ENCODE results near the gene EMD.
"Not testable (repeated sequence)": the region's sequence is repeated elsewhere in the genome, so short reads cannot be mapped to it uniquely, and the experiment has no call there.

Gene EMD

DNA sequence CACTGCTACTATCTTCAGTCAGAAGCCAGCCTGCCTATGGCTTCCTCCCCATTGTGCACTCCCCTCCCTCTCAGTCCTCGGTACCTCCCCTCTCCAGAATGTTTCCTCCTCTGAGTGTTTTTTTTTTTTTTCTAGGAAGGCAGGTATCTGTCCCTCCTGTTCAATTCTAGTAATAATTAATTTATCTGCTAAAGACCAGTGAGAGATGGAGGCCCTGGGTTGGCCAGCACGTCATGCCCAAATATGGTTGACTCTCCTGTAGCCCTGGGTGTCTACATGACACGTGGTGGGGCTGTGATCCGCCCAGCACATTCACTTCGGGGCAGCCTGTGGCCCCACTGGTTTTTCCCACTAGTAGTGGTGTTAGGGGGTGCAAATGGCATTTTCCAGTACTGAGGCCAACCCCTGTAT is 6.5 kb upstream of the EMD start:
- DNase-seq: no peak

DNA sequence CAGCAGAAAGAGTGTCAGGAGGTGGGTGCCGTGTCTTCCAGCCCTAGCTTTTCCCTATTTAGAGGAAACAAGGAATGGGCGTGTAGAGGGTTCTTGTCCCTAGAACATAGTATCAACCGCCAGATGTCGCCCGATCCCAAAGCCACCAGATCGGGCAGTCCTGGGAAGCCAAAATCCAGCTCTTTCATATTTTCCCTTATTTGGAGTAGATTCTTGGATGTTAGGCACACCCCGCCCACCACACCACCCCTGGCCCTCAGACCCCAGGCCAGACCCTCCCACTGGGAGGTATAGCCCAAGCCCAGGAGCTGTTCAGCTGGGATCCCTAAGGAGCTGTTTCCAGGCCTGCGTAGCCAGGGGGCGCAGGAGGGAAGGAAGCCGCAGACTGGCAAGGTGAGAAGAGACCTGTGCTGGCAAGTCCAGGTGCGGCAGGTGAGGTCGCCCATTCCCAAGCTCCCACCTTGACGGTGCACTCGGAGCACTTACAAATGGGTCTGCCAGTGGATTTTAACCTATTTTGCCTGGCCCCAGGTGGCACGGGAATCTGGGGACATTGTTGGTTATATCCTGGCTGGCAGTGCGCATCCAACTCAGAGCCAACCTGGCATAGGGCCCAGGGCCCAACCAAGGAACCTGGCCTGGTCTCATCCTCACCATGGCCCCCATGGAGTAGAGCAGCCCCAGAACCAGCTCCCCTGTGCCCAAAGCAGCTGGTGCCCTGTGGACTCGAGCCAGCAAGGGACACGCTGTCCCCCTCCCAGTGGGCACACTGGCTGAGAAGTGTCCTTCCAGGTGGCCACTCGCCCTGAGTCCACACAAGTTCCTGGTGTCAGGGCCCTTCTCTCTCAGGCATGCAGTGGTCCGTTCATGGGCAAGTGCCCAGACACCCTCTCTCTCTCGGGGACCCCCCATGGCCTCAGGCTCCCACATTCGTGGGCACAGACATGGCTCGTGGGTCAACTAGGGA is 5.5 kb upstream of the EMD start:
- no peak for DNase-seq

DNA sequence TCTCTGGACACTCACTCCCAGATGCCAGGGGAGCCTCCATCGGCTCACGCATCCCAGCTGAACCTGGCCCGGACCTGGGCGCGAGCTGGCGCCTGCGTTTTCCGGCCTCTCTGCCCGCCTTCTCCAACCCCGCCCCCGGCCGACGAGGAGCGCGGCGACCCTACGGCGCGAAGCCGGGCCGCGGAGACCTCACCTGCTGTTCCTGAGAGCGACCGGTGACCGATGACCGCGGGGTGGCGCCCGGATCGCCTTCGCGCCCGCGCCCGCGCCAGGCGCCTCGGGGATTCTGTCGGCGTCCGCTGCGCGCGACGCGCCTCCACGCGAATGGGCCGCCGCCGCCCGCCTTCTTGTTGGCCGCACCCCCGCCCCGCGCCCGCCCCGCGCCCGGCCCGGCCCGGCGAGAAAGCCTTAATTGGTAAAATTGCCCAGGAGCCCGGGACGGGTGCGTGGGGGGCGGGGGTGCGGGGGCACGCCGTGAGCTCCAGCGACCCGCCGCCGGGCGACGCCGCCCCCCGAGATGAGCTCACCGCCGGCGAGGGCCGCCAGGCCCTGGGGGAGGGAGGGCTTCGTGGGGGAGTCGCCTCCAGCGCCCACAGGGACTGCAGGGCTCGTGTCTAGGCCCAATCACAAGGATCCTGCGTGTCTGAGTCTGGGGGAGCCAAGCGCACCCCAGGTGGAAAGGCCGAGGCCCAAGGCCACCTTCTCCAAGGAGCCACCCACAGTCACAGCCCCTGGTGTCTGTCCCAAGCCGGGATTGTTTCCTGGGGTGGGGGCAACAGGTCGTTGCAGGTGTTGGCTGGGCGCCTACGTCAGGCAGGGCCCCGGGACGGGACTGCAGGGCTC is 4.6 kb upstream of the EMD start, which contains the start of gene FLNA:
FLNA (minus strand) TSS at position 322 of the 843 bp plus-strand sequence. CDS start 3,389 bp downstream, outside the sequence.
- DNase-seq: no peak

DNA sequence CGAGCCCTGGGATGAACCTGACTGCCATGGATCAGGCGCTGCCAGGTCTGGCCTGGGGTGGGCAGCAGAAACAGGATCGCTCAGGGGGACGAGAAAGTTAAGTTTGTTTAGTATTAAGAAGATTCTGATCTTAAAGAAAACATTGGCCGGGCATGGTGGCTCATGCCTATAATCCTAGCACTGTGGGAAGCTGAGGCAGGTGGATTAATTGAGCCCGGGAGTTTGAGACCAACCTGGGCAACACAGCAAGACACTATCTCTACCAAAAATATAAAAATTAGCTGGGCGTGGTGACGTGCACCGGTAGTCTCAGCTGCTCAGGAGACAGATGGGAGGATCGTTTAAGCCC is 4.0 kb upstream of the EMD start:
- DNase-seq: no peak

DNA sequence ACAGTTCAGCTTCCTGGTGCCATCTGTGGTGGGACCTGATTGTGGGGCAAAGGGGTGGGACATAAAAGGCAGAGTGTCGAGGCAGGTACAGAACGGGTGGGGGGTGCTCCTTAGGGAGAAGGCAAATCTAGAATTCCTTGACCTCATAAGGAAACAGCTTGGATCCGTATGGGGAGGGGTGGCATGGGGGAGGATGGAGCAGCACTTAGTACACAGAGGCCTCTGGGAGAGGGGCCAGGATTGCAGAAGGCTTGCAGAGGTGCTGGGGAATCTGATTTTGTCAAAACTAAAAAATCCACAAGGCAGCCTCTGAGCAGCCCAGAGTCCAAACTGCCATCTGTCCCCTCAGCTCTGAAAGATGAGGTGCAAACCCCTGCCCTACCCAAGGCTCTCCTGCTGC is 2.3 kb upstream of the EMD start:
- no peak for DNase-seq

DNA sequence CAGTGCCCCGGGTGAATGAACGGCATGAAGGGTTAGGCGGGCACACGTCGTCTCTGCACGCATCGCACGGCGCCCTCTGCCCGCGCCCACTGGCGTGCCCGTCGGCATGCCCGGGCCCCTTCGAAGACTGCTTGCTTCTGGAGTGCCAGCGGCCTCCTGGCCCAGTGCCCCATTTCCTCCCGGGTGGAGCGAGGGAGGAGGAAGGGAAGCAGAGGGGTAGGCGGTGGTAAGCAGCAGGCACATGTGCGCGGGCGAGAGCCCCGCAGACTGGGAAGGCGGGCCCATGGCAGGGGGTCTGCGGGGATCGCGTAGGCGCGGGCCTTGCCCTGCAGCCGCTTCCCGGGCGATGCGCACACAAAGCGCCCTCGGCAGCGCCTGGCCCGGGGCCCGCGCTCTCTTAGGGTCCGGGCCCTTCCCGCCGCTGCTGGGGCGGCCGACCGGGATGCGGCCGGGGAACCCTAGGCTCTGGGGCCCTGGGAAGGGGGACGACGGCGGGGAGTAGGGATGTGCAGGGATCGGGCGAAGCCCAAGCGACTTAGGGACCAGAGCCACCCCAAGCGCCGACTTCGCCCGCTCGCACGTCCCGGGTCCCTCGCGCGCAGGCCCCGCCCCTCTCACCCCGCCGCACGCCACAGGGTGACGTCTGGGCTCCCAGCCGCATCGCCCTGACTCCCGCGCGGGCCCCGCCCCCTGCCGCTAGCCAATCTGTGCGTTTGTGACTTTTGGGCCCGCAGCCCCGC is 866 bp upstream of the EMD start:
- DNase-seq: no peak

DNA sequence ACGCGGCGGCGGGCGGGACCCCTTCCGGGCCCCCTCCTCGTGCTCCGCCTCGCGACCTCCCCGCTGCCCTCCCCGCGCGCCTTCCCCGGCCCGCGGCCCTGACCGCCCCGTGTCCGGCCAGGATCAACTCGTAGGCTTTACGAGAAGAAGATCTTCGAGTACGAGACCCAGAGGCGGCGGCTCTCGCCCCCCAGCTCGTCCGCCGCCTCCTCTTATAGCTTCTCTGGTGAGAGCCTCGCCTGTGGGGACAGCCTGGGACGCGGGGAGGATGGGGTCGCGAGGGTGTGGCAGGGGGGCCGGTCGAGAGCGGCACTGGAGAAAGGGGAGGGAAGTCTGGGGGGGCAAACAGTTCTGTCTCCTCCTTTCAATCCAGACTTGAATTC is 465 bp downstream of the EMD start:
- no peak for DNase-seq

DNA sequence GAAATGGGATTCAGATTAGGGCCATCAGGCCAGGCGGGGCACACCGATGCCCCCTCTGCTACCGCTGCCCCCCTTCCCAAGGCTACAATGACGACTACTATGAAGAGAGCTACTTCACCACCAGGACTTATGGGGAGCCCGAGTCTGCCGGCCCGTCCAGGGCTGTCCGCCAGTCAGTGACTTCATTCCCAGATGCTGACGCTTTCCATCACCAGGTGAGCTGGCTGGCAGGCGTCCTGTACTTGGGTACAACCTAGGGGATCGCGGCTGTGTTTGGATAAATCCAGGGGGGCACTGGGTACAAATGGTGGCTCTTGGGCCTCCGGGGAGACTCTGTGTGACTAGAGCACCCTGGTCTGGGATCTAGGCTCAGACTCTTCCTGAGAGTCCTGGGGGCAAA is 1.1 kb downstream of the EMD start:
- DNase-seq: no peak

DNA sequence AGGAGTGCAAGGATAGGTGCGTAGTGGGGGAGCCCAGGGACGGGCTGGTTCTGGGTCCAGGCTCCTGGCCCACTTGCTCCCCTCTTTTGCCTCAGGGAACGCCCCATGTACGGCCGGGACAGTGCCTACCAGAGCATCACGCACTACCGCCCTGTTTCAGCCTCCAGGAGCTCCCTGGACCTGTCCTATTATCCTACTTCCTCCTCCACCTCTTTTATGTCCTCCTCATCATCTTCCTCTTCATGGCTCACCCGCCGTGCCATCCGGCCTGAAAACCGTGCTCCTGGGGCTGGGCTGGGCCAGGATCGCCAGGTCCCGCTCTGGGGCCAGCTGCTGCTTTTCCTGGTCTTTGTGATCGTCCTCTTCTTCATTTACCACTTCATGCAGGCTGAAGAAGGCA is 1.7 kb downstream of the EMD start:
- no peak for DNase-seq

DNA sequence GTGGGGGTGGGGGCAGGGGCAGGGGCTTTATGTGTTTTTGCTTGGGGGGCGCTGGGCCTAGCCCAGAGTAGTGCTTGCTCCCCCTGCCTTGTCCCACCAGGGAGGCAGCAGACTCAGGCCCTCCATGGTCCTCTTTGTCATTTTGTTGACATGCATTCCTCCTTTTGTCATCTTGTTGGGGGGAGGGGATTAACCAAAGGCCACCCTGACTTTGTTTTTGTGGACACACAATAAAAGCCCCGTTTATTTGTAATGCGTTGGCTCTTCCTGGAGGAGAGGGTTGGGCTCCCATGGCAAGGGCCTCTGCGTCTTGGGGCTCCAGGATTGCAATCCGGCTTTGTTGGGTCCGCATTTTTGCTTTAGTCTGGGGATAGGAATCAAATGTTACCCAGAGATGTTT is 2.2 kb downstream of the EMD start:
- DNase-seq: no peak

DNA sequence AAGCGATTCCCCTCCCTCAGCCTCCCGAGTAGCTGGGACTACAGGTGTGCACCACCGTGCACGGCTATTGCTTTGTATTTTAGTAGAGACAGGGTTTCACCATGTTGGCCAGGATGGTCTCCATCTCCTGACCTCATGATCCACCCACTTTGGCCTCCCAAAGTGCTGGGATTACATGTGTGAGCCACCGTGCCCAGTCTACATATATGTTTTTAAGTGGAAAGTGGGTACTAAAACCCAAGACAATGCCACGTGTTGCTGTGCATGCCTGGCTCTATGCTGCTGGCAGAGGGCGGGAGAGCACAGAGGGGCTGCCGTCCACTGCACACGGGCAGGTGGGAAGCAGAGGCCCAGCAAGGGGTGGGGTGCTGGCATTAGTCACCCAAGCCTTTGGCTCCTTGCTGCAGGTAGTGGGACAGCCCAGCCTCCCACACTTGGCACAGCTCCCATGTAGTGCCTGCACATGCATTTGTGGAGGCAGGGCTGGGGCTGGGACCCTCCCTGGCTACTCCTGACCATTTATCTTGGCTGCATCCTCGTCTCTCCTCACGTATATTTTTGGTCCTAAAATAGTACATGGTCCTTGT is 3.5 kb downstream of the EMD start:
- no peak for DNase-seq

DNA sequence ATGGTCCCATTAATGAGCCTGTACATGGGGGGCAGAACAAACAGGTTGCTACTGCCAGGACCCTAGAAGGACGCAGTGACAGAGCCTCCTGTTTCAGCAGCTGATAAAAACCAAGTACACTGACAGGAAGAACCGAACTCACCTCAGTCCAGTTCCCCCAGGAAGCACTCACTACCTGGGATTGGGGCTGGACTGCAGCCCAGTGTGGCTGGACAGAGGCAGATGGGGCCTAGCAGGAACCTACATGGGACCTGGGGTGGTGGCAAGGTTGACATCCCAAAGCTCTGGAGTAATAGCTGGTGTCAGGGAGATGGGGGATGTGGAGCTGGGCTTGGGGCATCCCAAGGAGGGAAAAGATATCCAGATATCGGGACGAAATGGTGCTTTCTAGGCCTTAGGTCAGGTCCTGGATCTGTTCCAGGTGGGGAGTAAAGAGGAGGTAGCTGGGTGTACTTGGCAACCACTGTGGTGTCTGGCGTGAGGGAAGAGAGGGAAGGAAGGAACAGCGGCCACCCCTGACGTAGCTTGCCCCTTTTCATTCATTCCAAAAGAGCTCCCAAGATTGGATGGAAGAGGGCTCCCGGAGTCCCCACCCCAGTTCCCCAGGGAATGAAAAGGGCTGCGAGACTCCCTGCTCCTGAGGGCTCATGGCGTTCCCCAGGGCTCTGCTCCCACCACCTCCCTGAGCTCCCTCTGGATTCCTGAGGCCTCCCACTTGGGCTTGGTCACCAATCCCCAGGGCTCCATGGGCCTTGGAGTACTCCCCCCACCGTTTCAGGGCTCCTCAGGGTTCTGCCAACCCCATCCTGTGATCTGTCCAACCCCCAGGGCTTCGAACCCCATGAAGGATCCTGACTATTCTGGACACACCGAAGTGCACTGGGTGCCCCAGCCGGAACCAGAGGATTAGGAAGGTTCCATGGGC is 4.5 kb downstream of the EMD start:
- no peak for DNase-seq

DNA sequence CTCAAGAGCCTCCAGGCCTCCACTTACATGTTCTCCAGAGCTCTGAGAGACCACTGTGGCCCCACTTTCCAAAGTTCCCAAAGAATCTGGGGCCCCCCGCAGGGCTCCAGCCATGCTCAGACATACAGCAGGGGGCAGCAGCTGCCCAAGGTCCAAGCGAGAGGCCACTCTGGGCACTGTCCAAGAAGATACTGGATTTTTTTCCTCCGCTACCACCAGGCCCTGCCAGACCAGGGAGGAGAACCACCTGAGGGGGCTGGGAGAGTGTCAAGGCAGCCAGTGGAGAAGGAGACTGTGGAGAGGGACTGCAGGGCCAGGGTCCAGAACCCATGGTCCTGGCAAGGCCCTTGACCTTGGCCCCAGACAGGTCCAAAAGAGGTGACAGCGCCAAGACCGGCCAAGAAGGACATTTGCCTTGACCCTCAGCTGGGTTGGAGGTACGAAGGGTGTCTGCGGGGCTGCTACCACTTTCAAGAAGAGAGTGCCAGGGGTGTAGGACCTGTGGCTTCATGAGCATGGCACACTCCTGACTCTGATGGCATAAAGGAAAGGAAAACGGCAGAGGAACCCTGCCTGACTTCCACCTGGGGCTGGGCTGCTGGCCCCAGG is 5.3 kb downstream of the EMD start:
- DNase-seq: no peak

DNA sequence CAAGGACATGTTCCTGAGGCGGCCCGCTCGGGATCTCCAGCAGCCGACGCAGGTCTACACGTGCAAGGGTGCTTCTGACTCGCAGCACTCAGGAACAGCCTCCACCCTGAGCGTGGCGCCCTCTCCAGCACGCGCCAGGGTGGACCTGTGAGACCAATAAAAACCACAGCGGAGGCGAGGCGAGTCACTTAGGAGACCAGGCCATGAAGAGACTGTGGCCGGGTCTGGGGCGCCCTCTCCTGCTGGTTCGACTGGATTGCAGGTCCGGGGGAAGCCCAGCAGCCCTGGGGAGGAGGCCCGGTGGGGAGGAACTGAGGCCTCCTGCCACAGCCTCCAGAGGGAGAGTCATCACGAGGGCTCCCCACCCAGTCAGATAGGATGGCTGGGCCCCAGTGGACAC is 9.0 kb downstream of the EMD start:
- not testable (repeated sequence) for DNase-seq

DNA sequence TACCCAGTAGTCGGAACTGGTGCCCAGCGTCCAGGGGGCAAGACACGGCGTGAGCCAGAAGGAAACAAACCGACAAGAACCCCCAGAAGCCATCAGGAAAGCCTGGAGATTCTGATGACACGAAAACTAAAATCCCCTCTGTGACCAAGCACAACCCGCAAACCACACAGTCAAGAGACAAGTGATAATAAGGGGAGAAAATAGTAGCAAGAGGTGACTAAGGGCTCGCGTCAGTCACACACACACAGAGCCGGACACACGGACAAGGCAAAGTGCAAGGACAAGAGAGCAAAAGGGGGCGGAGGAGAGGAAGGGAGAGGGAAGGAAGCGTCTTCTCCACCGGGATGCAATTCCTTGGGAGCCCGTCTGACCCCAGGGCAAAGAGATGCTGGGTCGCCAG is 9.6 kb downstream of the EMD start:
- not testable (repeated sequence) for DNase-seq

DNA sequence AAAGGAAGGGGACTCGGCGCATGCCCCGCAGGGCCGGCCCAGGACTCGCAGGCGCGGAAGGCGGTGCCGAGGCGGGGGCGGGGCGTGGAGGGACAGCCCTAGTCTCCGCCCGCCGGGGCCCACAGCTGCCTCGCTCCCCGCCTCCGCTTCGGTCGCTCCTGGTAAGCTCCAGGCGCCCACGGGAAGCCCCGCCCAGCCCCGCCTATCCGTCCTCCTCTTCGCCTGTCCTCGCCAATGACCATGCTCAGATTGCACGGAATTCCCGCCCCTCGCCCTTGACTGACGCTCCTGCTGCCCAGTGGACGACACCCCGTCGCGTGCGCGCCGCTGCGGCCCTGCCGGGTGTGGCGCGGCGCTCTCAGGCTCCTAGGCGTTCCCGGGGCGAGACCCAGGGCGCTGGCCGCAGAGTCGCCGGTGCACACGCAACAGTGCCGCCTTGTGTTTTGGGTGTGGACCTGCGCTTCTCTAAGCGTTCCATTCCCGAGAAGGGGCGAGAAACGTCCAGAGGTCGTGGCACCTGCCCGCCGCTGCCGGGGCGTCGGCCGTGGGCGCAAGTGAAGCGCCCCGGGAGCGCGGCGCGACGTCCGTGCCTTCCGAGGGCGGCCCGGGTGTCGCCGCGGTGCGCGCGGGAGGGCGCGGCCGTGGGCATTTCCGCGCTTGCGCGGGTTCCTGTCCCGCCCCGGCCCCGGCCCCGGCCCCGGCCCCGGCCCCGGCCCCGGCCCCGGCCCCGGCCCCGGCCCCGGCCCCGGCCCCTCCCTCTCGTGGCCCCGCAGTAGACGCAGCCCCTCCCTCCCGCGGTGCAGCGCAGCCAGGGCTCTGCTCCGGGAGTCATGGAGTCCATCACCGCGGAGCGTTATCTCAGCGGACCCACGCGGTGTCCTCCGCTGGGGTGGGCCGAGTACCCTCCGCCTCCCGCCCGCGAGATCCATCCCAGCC is 11.0 kb downstream of the EMD start:
- DNase-seq: not testable (repeated sequence)

DNA sequence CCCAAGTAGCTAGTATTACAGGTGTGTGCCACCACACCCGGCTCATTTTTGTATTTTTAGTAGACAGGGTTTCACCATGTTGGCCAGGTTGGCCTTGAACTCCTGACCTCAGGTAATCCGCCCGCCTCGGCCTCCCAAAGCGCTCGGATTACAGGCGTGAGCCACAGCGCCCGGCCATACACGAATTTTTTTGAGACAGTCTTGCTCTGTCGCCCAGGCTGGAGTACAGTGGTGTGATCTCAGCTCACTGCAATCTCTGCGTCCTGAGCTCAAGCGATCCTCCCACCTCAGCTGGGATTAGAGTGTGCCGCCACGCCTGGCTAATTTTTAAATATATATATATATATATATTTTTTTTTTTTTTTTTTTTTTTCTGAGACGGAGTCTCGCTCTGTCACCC is 17.3 kb downstream of the EMD start:
- not testable (repeated sequence) for DNase-seq

DNA sequence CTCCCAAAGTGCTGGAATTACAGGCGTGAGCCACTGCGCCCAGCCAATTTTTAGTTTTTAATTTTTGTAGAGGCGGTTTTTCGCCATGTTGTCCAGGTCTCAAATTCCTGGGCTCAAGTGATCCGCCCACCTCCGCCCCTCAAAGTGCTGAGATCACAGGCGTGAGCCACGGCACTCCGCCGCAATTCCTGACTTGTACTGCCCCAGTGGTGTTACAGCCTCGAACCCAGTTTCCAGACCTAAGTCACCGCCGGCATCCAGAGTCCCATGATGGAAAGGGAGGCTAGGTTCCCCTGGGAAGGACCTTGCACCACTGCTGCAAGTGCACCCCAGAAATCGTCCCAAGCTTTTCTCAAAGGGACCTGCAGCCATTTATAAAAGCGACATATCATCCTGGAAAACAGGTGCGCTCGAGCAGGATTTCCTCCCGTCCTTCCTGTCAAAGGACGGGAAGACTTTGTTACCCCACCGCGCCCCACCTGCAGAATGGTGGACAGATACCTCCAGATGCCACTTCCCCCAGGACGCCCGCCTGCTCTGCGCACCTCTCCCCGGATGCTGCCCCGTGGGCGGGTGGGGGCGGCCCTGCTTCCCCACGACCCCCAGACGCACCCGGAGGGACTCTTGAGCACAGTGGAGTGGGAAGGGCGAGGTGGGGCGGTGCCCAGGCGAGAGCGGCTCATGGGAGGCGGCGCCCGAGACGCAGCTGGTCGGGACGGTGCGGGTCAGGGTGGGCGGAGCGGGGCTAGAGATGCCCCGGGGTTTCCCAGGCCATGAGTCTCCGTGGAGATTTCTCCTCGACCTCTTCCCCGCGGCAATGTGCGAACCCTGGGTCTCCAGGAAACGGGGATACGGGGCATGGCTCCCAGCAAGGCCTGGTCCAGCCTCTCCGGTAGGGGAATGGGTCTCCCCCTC is 18.1 kb downstream of the EMD start:
- DNase-seq: no peak

Measured in NCI-H187 treated with DMSO at 0.1 percent for 48 hours (cell line).